ENCODE data around the gene THSD4.

THSD4 gene

GRCh38 chr15:71697236-71697635 lies 582.0 kb downstream of the THSD4 start:
- Histone ChIP-seq H3K9me2 (replicated peaks; ENCODE audit: low read depth, low read length) (no peaks in the 10 kb centered on the region), H4K20me1 (ENCODE audit: insufficient read depth, low read length, poor library complexity, severe bottlenecking) (no peaks in the 10 kb centered on the region), H3F3A (ENCODE audit: low read depth) (no peaks in the 10 kb centered on the region), H3K4me3 (ENCODE audit: low read length, poor library complexity, severe bottlenecking) (no peak overlapping the region), H3K4me1 (ENCODE audit: insufficient read depth, low read length, poor library complexity, severe bottlenecking) (no peaks in the 10 kb centered on the region), H3K36me3 (ENCODE audit: insufficient read depth, low read length) (no peaks in the 10 kb centered on the region), H3K79me2 (ENCODE audit: insufficient read depth, low read length) (no peaks in the 10 kb centered on the region), H3K4me2 (ENCODE audit: low read depth, low read length, poor library complexity, severe bottlenecking) (no peak overlapping the region), H3K9me3 (ENCODE audit: insufficient read depth, low read depth, low read length) (no peaks in the 10 kb centered on the region), H2AFZ (ENCODE audit: low read length) (no peak overlapping the region), H3K27me3 (ENCODE audit: insufficient read depth, low read length, poor library complexity, severe bottlenecking) (no peaks in the 10 kb centered on the region), H3K9ac (ENCODE audit: low read depth, low read length, poor library complexity, severe bottlenecking) (no peak overlapping the region)
- TF ChIP-seq, protein P1, sequence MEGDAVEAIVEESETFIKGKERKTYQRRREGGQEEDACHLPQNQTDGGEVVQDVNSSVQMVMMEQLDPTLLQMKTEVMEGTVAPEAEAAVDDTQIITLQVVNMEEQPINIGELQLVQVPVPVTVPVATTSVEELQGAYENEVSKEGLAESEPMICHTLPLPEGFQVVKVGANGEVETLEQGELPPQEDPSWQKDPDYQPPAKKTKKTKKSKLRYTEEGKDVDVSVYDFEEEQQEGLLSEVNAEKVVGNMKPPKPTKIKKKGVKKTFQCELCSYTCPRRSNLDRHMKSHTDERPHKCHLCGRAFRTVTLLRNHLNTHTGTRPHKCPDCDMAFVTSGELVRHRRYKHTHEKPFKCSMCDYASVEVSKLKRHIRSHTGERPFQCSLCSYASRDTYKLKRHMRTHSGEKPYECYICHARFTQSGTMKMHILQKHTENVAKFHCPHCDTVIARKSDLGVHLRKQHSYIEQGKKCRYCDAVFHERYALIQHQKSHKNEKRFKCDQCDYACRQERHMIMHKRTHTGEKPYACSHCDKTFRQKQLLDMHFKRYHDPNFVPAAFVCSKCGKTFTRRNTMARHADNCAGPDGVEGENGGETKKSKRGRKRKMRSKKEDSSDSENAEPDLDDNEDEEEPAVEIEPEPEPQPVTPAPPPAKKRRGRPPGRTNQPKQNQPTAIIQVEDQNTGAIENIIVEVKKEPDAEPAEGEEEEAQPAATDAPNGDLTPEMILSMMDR (conservative IDR thresholded peaks at IDR 0.05; ENCODE audit: low read length) = no peak
- TF ChIP-seq EZH2phosphoT487 (IDR thresholded peaks at IDR 0.05; ENCODE audit: borderline replicate concordance) = no peak

- Histone ChIP-seq H2AFZ (ENCODE audit: low read length) (no peak overlapping the region), H3K9me2 (replicated peaks; ENCODE audit: low read depth, low read length) (no peaks in the 10 kb centered on the region), H3F3A (ENCODE audit: low read depth) (no peaks in the 10 kb centered on the region), H3K4me1 (ENCODE audit: insufficient read depth, low read length, poor library complexity, severe bottlenecking) (no peaks in the 10 kb centered on the region), H3K4me3 (ENCODE audit: low read length, poor library complexity, severe bottlenecking) (no peak overlapping the region), H4K20me1 (ENCODE audit: insufficient read depth, low read length, poor library complexity, severe bottlenecking) (no peaks in the 10 kb centered on the region), H3K4me2 (ENCODE audit: low read depth, low read length, poor library complexity, severe bottlenecking) (no peak overlapping the region), H3K36me3 (ENCODE audit: insufficient read depth, low read length) (no peaks in the 10 kb centered on the region), H3K9me3 (ENCODE audit: insufficient read depth, low read depth, low read length) (no peaks in the 10 kb centered on the region), H3K27me3 (ENCODE audit: insufficient read depth, low read length, poor library complexity, severe bottlenecking) (no peaks in the 10 kb centered on the region), H3K9ac (ENCODE audit: low read depth, low read length, poor library complexity, severe bottlenecking) (no peak overlapping the region), H3K79me2 (ENCODE audit: insufficient read depth, low read length) (no peaks in the 10 kb centered on the region)
- TF ChIP-seq EZH2phosphoT487 (IDR thresholded peaks at IDR 0.05; ENCODE audit: borderline replicate concordance) = no peak
- TF ChIP-seq, protein P1 (conservative IDR thresholded peaks at IDR 0.05; ENCODE audit: low read length) = no peak
Measured at GRCh38 chr15:71698030-71698429, 582.8 kb downstream of the THSD4 start.

DNA sequence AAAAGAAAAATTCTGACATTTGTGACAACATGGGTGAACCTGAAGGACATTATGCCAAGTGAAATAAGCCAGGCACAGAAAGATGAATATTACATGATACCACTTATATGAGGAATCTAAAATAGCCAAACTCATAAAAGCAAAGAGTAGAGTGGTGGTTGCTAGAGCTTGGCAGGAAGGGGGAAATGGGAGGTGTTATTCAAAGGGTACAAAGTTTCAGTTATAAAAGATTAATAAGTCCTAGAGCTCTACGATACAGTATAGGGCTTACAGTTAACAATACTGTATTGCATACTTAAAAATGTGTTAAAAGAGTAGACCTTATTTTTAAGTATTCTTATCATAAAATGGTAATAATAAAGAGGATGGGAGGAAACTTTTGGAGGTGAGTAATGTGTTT lies 583.5 kb downstream of the THSD4 start:
- Histone ChIP-seq H3K36me3 (ENCODE audit: insufficient read depth, low read length) (no peaks in the 10 kb centered on the region), H3K9me3 (ENCODE audit: insufficient read depth, low read depth, low read length) (no peaks in the 10 kb centered on the region), H3K4me2 (ENCODE audit: low read depth, low read length, poor library complexity, severe bottlenecking) (no peak overlapping the region), H2AFZ (ENCODE audit: low read length) (no peak overlapping the region), H3K27me3 (ENCODE audit: insufficient read depth, low read length, poor library complexity, severe bottlenecking) (no peaks in the 10 kb centered on the region), H3F3A (ENCODE audit: low read depth) (no peaks in the 10 kb centered on the region), H3K9me2 (replicated peaks; ENCODE audit: low read depth, low read length) (no peaks in the 10 kb centered on the region), H3K79me2 (ENCODE audit: insufficient read depth, low read length) (no peaks in the 10 kb centered on the region), H4K20me1 (ENCODE audit: insufficient read depth, low read length, poor library complexity, severe bottlenecking) (no peaks in the 10 kb centered on the region), H3K9ac (ENCODE audit: low read depth, low read length, poor library complexity, severe bottlenecking) (no peak overlapping the region), H3K4me3 (ENCODE audit: low read length, poor library complexity, severe bottlenecking) (no peak overlapping the region), H3K4me1 (ENCODE audit: insufficient read depth, low read length, poor library complexity, severe bottlenecking) (no peaks in the 10 kb centered on the region)
- no peak for TF ChIP-seq EZH2phosphoT487 (IDR thresholded peaks at IDR 0.05; ENCODE audit: borderline replicate concordance)
- TF ChIP-seq, protein P1 (conservative IDR thresholded peaks at IDR 0.05; ENCODE audit: low read length) = no peak

All from Loucy (cell line).